ENCODE measurements around the gene CD2BP2.
"Not testable (repeated sequence)": the region's sequence is repeated elsewhere in the genome, so short reads cannot be mapped to it uniquely, and the experiment has no call there.

The CD2BP2 gene

GRCh38 chr16:30355144-30355953, at the start of gene CD2BP2:
TSS of gene CD2BP2 (minus strand) at chr16:30355308. CDS start at chr16:30354681, 627 bp downstream.
- Mint-ChIP-seq H3K27ac (peak within 1 kb of the TSS; percentile 97), H3K27me3 (no peaks in the 10 kb centered on the region), H3K4me3 (peak within 1 kb of the TSS; percentile 95 to 97), H3K4me1 (peaks cover 52 to 77% of the 10 kb centered on the region in 2 donors), H3K9me3 (no peaks in the 10 kb centered on the region), H3K36me3 (peaks cover 49 to 74% of the 10 kb centered on the region in 2 donors)
- peak; percentile 82 to 85 for ATAC-seq (replicated peaks)
- peak; percentile 91 for DNase-seq

DNA sequence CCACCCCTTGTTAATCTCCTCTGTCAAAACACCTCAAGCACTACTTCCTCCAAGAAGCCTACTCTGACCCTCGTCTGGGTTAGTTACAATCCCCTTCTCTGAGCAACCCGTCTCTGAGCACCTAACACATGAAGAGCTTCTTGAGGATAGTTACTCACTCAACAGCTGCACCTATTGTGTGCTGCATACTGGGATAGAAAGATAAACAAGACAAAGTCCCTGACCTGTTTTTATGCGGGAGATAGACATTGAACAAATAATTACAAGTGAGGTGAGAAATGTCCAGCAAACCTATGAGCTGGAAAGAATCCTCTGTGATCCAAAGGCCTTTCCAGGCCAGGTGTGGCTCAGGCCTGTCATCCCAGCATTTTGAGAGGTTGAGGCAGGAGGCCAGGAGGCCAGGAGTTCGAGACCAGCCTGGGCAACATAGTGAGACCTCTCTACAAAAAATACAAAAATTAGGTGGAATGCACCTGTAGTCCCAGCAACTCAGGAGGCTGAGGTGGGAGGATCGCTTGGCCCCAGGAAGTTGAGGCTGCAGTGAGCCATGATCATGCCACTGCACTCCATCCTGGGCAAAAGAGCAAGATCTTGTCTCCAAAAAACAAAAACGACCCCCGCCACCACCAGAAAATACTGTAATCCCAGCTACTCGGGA, 46.8 kb upstream of the CD2BP2 start:
- peak overlapping the region; percentile 92 for H3K27ac Mint-ChIP-seq
- H3K36me3 Mint-ChIP-seq: peaks cover 6 to 12% of the 10 kb centered on the region in 2 donors
- H3K4me3 Mint-ChIP-seq: peak overlapping the region; percentile 89 to 93
- DNase-seq (no peak), ATAC-seq (replicated peaks) (no peak)
- H3K27me3 Mint-ChIP-seq: peaks cover 0 to 5% of the 10 kb centered on the region in 2 donors
- no peaks in the 10 kb centered on the region for H3K9me3 Mint-ChIP-seq
- peaks cover 17 to 43% of the 10 kb centered on the region in 2 donors for H3K4me1 Mint-ChIP-seq

- Mint-ChIP-seq H3K27ac (peak overlapping the region; percentile 93), H3K4me3 (peak overlapping the region; percentile 89 to 93), H3K36me3 (peaks cover 6 to 17% of the 10 kb centered on the region in 2 donors), H3K4me1 (peaks cover 23 to 63% of the 10 kb centered on the region in 2 donors), H3K27me3 (peaks cover 0 to 5% of the 10 kb centered on the region in 2 donors), H3K9me3 (no peaks in the 10 kb centered on the region)
- DNase-seq: no peak
- no peak for ATAC-seq (replicated peaks)
Observed at GRCh38 chr16:30399435-30400186, 44.5 kb upstream of the CD2BP2 start.

DNA sequence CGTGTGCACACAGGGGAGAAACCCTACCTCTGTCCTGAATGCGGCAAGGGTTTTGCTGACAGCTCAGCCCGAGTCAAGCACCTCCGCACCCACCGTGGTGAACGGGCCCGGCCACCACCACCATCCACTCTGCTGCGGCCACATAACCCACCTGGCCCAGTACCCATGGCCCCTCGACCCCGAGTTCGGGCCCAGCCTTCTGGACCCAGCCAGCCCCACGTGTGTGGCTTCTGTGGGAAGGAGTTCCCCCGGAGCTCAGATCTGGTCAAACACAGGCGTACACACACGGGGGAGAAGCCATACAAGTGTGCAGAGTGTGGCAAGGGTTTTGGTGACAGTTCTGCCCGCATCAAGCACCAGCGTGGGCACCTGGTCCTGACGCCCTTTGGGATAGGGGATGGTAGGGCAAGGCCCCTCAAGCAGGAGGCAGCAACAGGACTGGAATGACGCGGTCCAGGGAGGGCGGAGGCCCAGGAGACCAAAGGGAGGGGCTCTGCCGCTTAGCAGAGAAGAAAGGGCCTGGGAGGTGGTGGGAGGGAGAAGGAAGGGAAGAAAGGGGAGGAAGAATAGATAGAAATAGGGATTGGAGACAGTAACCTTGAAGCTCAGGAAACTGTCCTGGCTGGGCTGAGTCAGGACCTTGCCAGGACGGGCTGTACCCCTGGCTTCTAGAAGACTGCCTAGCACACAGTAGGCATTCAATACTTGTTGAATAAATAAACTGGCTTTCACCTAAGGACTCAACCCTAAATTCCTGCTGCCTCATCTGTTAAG, 43.7 kb upstream of the CD2BP2 start:
- peaks cover 6 to 17% of the 10 kb centered on the region in 2 donors for H3K36me3 Mint-ChIP-seq
- no peaks in the 10 kb centered on the region for H3K9me3 Mint-ChIP-seq
- H3K27me3 Mint-ChIP-seq: peaks cover 0 to 5% of the 10 kb centered on the region in 2 donors
- H3K4me1 Mint-ChIP-seq: peaks cover 25 to 68% of the 10 kb centered on the region in 2 donors
- DNase-seq (no peak), ATAC-seq (replicated peaks) (no peak)
- H3K27ac Mint-ChIP-seq: no peak overlapping the region
- H3K4me3 Mint-ChIP-seq: peak overlapping the region in 1 of 2 donors; percentile 39

DNA sequence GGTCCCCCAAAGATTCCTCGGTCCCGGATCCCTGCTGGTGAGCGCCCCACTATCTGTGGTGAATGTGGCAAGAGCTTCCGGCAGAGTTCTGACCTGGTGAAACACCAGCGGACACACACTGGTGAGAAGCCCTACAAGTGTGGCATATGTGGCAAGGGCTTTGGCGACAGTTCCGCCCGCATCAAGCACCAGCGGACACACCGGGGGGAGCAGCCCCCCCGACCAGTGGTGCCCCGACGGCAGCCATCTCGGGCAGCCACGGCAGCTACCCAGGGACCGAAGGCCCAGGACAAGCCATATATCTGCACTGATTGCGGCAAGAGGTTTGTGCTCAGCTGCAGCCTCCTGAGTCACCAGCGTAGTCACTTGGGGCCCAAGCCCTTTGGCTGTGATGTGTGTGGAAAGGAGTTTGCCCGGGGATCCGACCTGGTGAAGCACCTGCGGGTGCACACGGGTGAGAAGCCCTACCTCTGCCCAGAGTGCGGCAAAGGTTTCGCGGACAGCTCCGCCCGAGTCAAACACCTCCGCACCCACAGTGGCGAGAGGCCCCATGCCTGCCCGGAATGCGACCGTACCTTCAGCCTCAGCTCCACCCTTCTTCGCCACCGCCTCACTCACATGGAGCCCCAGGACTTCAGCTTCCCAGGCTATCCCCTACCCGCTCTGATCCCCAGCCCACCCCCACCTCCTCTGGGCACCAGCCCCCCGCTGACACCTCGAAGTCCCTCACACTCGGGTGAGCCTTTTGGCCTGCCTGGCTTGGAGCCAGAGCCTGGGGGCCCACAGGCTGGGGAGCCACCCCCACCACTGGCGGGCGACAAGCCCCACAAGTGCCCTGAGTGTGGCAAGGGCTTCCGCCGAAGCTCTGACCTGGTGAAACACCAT, 42.9 kb upstream of the CD2BP2 start:
- peaks cover 25 to 63% of the 10 kb centered on the region in 2 donors for H3K4me1 Mint-ChIP-seq
- DNase-seq (no peak), ATAC-seq (replicated peaks) (no peak)
- no peaks in the 10 kb centered on the region for H3K9me3 Mint-ChIP-seq
- H3K27ac Mint-ChIP-seq: no peak overlapping the region
- H3K27me3 Mint-ChIP-seq: peaks cover 0 to 5% of the 10 kb centered on the region in 2 donors
- peaks cover 6 to 17% of the 10 kb centered on the region in 2 donors for H3K36me3 Mint-ChIP-seq
- no peak overlapping the region for H3K4me3 Mint-ChIP-seq

DNA sequence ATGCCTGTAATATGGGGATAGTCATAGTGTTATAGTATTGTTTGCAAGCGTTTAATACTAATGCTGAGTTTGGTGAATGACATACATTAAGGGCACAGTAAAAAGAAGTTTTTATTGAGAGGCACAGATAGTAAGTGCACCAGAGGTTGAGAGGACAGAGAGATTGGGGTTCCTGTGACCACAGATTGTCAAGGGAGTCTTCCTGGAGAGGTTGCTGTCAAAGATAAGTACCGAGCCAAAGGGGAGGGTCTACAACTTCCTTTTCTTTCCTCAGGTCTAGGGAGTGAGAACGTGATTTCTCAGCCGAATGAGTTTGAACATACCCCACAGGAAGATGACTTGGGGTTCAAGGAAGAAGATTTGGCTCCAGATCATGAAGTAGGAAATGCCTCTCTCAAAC, 41.9 kb upstream of the CD2BP2 start:
- H3K4me1 Mint-ChIP-seq: peaks cover 25 to 61% of the 10 kb centered on the region in 2 donors
- DNase-seq: no peak
- H3K9me3 Mint-ChIP-seq: no peaks in the 10 kb centered on the region
- H3K4me3 Mint-ChIP-seq: peak overlapping the region; percentile 27 to 90
- no peak for ATAC-seq (replicated peaks)
- H3K36me3 Mint-ChIP-seq: peaks cover 6 to 17% of the 10 kb centered on the region in 2 donors
- peaks cover 0 to 5% of the 10 kb centered on the region in 2 donors for H3K27me3 Mint-ChIP-seq
- H3K27ac Mint-ChIP-seq: no peak overlapping the region

DNA sequence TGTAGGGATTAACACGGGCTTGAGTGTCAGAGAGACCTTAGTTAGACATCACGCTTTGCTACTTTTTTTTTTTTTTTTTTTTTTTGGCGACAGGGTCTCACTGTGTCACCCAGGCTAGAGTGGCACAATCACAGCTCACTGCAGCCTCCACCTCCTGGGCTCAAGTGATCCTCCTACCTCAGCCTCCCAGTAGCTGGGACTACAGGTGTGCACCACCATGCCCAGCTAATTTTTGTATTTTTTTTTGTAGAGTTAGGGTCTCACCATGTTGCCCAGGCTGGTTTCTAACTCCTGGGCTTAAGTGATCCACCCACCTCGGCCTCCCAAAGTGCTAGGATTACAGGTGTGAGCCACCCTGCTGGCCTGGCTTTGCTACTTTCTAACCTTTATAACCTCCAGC, 41.5 kb upstream of the CD2BP2 start:
- not testable (repeated sequence) for H3K9me3 Mint-ChIP-seq; DNase-seq; ATAC-seq (replicated peaks); H3K27me3 Mint-ChIP-seq; H3K27ac Mint-ChIP-seq
- Mint-ChIP-seq H3K4me1 (peaks cover 24 to 58% of the 10 kb centered on the region in 2 donors), H3K36me3 (peaks cover 6 to 17% of the 10 kb centered on the region in 2 donors), H3K4me3 (peak overlapping the region; percentile 27 to 90)

GRCh38 chr16:30395992-30396585, 41.0 kb upstream of the CD2BP2 start:
- Mint-ChIP-seq H3K9me3 (no peaks in the 10 kb centered on the region), H3K36me3 (peaks cover 6 to 17% of the 10 kb centered on the region in 2 donors), H3K4me3 (peak overlapping the region; percentile 90 to 99), H3K4me1 (peaks cover 21 to 53% of the 10 kb centered on the region in 2 donors), H3K27ac (peak overlapping the region; percentile 74), H3K27me3 (no peaks in the 10 kb centered on the region)
- ATAC-seq (replicated peaks): no peak
- DNase-seq: no peak

- peak; percentile 83 to 87 for ATAC-seq (replicated peaks)
- Mint-ChIP-seq H3K9me3 (no peaks in the 10 kb centered on the region), H3K36me3 (peaks cover 6 to 17% of the 10 kb centered on the region in 2 donors), H3K27me3 (no peaks in the 10 kb centered on the region), H3K4me3 (peak within 1 kb of the TSS; percentile 90 to 99), H3K4me1 (peaks cover 21 to 46% of the 10 kb centered on the region in 2 donors), H3K27ac (peak within 1 kb of the TSS; percentile 99)
- DNase-seq: peak; percentile 69
Observed at GRCh38 chr16:30395155-30395991, 40.3 kb upstream of the CD2BP2 start, which contains the start of gene ZNF48. TSS of gene ZNF48 (plus strand) at chr16:30395420. CDS start at chr16:30395795, 375 bp downstream.

DNA sequence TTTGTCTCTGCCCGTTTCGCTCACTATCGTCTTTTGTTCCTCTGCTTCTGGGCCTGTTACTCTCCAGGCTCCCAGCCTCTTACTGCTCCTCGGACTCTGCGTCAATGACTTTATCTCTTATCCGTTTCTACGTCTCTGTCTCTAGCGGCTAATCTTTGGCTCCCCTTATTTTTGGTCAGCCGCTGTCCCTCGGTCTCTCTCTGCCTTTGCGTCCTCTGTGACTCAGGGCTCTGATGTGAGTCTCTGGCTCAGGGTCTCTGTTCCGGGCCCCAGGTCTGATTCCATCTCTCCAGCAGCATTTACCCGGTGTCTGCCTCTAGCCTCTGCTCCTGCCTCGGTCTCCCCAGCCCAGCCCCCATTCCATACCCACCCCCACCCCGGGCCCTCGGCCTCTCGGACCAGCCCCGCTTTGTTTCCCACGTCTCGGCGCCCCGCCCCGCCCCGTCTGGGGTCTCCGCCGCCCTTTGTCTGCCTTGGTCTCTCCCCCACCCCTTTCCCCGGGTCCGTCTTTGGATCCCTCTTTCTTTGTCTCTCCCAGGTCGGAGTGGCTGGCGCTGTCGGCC, 39.6 kb upstream of the CD2BP2 start:
- Mint-ChIP-seq H3K4me1 (peaks cover 18 to 39% of the 10 kb centered on the region in 2 donors), H3K4me3 (peak overlapping the region; percentile 90 to 99), H3K9me3 (no peaks in the 10 kb centered on the region), H3K27me3 (no peaks in the 10 kb centered on the region), H3K36me3 (peaks cover 6 to 17% of the 10 kb centered on the region in 2 donors), H3K27ac (peak overlapping the region; percentile 99)
- no peak for DNase-seq
- ATAC-seq (replicated peaks): peak in 1 of 2 donors; percentile 1

DNA sequence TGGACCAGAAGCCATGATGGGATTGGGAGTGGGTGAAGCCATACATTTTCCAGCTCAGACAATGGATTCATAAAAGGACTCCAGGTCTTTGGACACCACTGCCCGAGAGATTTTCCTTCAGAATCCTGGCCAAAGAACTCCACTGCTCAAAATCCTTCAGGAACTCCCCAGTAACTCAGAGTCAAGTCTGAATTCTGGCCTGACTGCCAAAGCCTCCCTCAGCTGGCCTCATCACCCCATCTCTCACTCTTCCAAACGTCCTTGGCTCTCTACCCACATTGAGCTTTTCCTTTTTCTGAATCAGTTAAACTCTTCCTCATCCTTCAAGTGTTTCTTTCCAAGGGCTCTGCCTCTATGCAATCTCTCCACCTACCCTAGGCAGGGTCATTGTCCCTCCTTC, 28.4 kb upstream of the CD2BP2 start:
- peak overlapping the region in 1 of 2 donors; percentile 90 for H3K4me3 Mint-ChIP-seq
- ATAC-seq (replicated peaks): no peak

More for the DNA sequence above, 28.4 kb upstream of the CD2BP2 start:
- Mint-ChIP-seq H3K9me3 (peaks cover 0 to 2% of the 10 kb centered on the region in 2 donors), H3K27ac (peak overlapping the region; percentile 79), H3K27me3 (no peaks in the 10 kb centered on the region), H3K4me1 (peaks cover 32 to 53% of the 10 kb centered on the region in 2 donors), H3K36me3 (peaks cover 19 to 21% of the 10 kb centered on the region in 2 donors)
- DNase-seq: no peak

Measured in stimulated activated naive B cell treated with anti-CD40 and anti-IgM and Interleukin-4, amounts not matched to agents 10 μg/mL and 1 μg/mL and 100 μg/mL, for 72 hours (primary cell).